H1 (cell line): ENCODE measurements around the gene KIF3B. TPM values are rescaled to one million over a fixed set of nuclear protein-coding genes. Genes with fewer than 3 reads are reported as not detected.

Experiments used
- CTCF ChIA-PET: fragments of 300-600 bp; sonication (Branson Sonifier 250); formaldehyde crosslinking; loops from one replicate; lab custom pipeline; 2021; ENCODE audit not compliant: partially characterized antibody; lab: Charles Lee
- POLR2A ChIA-PET: fragments of 300-600 bp; sonication (Branson Sonifier 250); formaldehyde crosslinking; loops from one replicate; lab custom pipeline; 2021; ENCODE audit warnings: inconsistent platforms; ENCODE audit not compliant: partially characterized antibody; lab: Charles Lee
- DNase-seq, 2 experiments: peaks; one replicate each; pipeline versions ENCODE4 v3.0.0 to v3.0.0-alpha.2; 2010 to 2022; ENCODE audit warnings: low spot score in 2 of 2, low read depth in 1 of 2, mixed read lengths in 1 of 2
- FAIRE-seq: peaks from 2 replicates; lab custom pipeline; 2011; peaks lifted over from hg19 to GRCh38; lab: Jason Lieb, UNC
- H2AFZ ChIP-seq: 2 replicates; pipeline ENCODE4 v1.8.1; 2012; ENCODE audit warnings: low read length, inconsistent platforms
- H2AK5ac ChIP-seq: 2 replicates; pipeline ENCODE4 v1.6.1; 2013; ENCODE audit warnings: low read depth, low read length
- H2BK120ac ChIP-seq: replicated peaks from 2 replicates; pipeline ENCODE3; 2013; ENCODE audit warnings: low read depth, low read length, inconsistent platforms
- H2BK12ac ChIP-seq: 2 replicates; pipeline ENCODE4 v1.6.1; 2013; ENCODE audit warnings: low read depth, low read length
- H2BK15ac ChIP-seq: 2 replicates; pipeline ENCODE4 v1.6.1; 2013; ENCODE audit warnings: low read length
- H2BK20ac ChIP-seq: 2 replicates; pipeline ENCODE4 v1.6.1; 2013; ENCODE audit warnings: low read length
- H2BK5ac ChIP-seq: 2 replicates; pipeline ENCODE4 v1.6.1; 2013; ENCODE audit warnings: low read depth, low read length
- H3K14ac ChIP-seq: 2 replicates; pipeline ENCODE4 v1.6.1; 2013; ENCODE audit warnings: inconsistent platforms; ENCODE audit not compliant: insufficient read length
- H3K18ac ChIP-seq: 2 replicates; pipeline ENCODE4 v1.6.1; 2013; ENCODE audit warnings: low read length; ENCODE audit errors: extremely low read depth
- H3K23ac ChIP-seq: 2 replicates; pipeline ENCODE4 v1.6.1; 2013; ENCODE audit warnings: inconsistent platforms; ENCODE audit not compliant: insufficient read length
- H3K23me2 ChIP-seq: 2 replicates; pipeline ENCODE4 v1.6.1; 2013; ENCODE audit warnings: low read depth, low read length
- H3K27ac ChIP-seq: 2 replicates; pipeline ENCODE4 v1.6.1; 2011; ENCODE audit warnings: low read depth, low read length, inconsistent platforms
- H3K27me3 ChIP-seq, 4 experiments: replicated peaks in 1 of 4; 1 replicate in 1 of 4; 2 replicates in 3 of 4; pipeline versions ENCODE4 v1.6.1 to v1.8.1; 2011 to 2013; ENCODE audit warnings: low read length in 3 of 4, mild to moderate bottlenecking in 3 of 4, inconsistent platforms in 2 of 4, mixed read lengths in 2 of 4, moderate library complexity in 1 of 4; ENCODE audit not compliant: control insufficient read depth in 3 of 4, insufficient read depth in 3 of 4; ENCODE audit errors: extremely low read depth in 1 of 4
- H3K36me3 ChIP-seq, 4 experiments: 2 replicates each; pipeline versions ENCODE4 v1.6.1 to v1.8.1; 2011 to 2013; ENCODE audit warnings: mild to moderate bottlenecking in 4 of 4, low read length in 3 of 4, moderate library complexity in 2 of 4, control low read depth in 1 of 4, inconsistent platforms in 1 of 4; ENCODE audit not compliant: insufficient read depth in 4 of 4, control insufficient read depth in 2 of 4
- H3K4ac ChIP-seq: replicated peaks from 2 replicates; pipeline ENCODE3; 2013; ENCODE audit warnings: low read length, low read depth, mixed read lengths, inconsistent platforms; ENCODE audit not compliant: insufficient read length
- H3K4me1 ChIP-seq, 4 experiments: replicated peaks in 1 of 4; 1 replicate in 1 of 4; 2 replicates in 3 of 4; pipeline versions ENCODE4 v1.6.1 to v1.8.1; 2011 to 2013; ENCODE audit warnings: low read length in 3 of 4, inconsistent platforms in 2 of 4, mixed read lengths in 1 of 4; ENCODE audit not compliant: insufficient read depth in 4 of 4, control insufficient read depth in 3 of 4
- H3K4me2 ChIP-seq, 2 experiments: 2 replicates each; pipeline versions ENCODE4 v1.6.1 to v1.8.1; 2011 to 2013; ENCODE audit warnings: low read depth in 2 of 2, low read length in 2 of 2, control low read depth in 1 of 2, inconsistent platforms in 1 of 2, mild to moderate bottlenecking in 1 of 2; ENCODE audit not compliant: insufficient read depth in 1 of 2
- H3K4me3 ChIP-seq, 4 experiments: fragments of 200-600, 300-600 bp in 1 of 4; sonication (generic), shearing (Covaris generic), sonication (Bioruptor Twin) in 1 of 4; 2 replicates each; pipeline versions ENCODE4 v1.5.1 to v1.8.1; 2011 to 2016; ENCODE audit warnings: low read length in 4 of 4, low read depth in 3 of 4, control low read depth in 2 of 4, inconsistent platforms in 2 of 4, mild to moderate bottlenecking in 2 of 4, mixed read lengths in 1 of 4, moderate library complexity in 1 of 4; ENCODE audit not compliant: insufficient read depth in 2 of 4; ENCODE audit errors: extremely low read depth in 1 of 4
- H3K56ac ChIP-seq: replicated peaks from 2 replicates; pipeline ENCODE3; 2013; ENCODE audit warnings: low read depth, mild to moderate bottlenecking, mixed read lengths, low read length, inconsistent platforms; ENCODE audit not compliant: insufficient read length
- H3K79me1 ChIP-seq: 2 replicates; pipeline ENCODE4 v1.6.1; 2013; ENCODE audit warnings: low read depth, low read length, control low read depth
- H3K79me2 ChIP-seq, 2 experiments: 2 replicates each; pipeline versions ENCODE4 v1.6.1 to v1.8.1; 2012 to 2013; ENCODE audit warnings: low read length in 2 of 2, mild to moderate bottlenecking in 2 of 2, inconsistent platforms in 1 of 2; ENCODE audit not compliant: insufficient read depth in 2 of 2, control insufficient read depth in 1 of 2
- H3K9ac ChIP-seq, 4 experiments: replicated peaks in 1 of 4; 1 replicate in 1 of 4; 2 replicates in 3 of 4; pipeline versions ENCODE4 v1.6.1 to v1.8.1; 2011 to 2013; ENCODE audit warnings: low read depth in 3 of 4, low read length in 3 of 4, control low read depth in 2 of 4, mild to moderate bottlenecking in 2 of 4, moderate library complexity in 2 of 4, inconsistent platforms in 1 of 4; ENCODE audit errors: extremely low read depth in 1 of 4
- H3K9me3 ChIP-seq, 2 experiments: 2 replicates each; pipeline versions ENCODE4 v1.6.1 to v1.8.1; 2012 to 2013; ENCODE audit warnings: mild to moderate bottlenecking in 2 of 2, moderate library complexity in 2 of 2, control low read depth in 1 of 2, inconsistent platforms in 1 of 2, low read depth in 1 of 2, low read length in 1 of 2, mixed read lengths in 1 of 2; ENCODE audit not compliant: insufficient read depth in 2 of 2
- H4K20me1 ChIP-seq, 2 experiments: replicated peaks in 1 of 2; 2 replicates each; pipeline versions ENCODE3 to v1.8.1; 2011 to 2013; ENCODE audit warnings: inconsistent platforms in 2 of 2, low read length in 2 of 2, mild to moderate bottlenecking in 1 of 2; ENCODE audit not compliant: insufficient read depth in 2 of 2, control insufficient read depth in 1 of 2
- H4K5ac ChIP-seq: 2 replicates; pipeline ENCODE4 v1.6.1; 2013; ENCODE audit warnings: low read length, low read depth, mixed read lengths, inconsistent platforms; ENCODE audit not compliant: insufficient read length
- H4K8ac ChIP-seq: 2 replicates; pipeline ENCODE4 v1.8.0; 2013; ENCODE audit warnings: mild to moderate bottlenecking, moderate library complexity, low read length, inconsistent platforms; ENCODE audit not compliant: insufficient read depth; ENCODE audit errors: extremely low read depth
- H4K91ac ChIP-seq: replicated peaks from 2 replicates; pipeline ENCODE3; 2013; ENCODE audit warnings: low read length, mixed read lengths, inconsistent platforms; ENCODE audit not compliant: insufficient read length
- KDM5A ChIP-seq: fragments of 200-600 bp; IDR thresholded peaks from 2 replicates; pipeline ENCODE4 v1.7.1; 2012; ENCODE audit warnings: mild to moderate bottlenecking, low read length, inconsistent platforms, mixed read lengths
- MAFK ChIP-seq: IDR thresholded peaks from 2 replicates; pipeline ENCODE4 v1.6.1; 2012; ENCODE audit warnings: low read depth, mild to moderate bottlenecking, improper control_type of control experiment, low read length
- SIN3A ChIP-seq, 2 experiments: IDR thresholded peaks in 1 of 2; conservative IDR thresholded peaks in 1 of 2; 2 replicates each; pipeline ENCODE4 v1.6.1; 2011 to 2012; ENCODE audit warnings: low read length in 2 of 2, improper control_type of control experiment in 1 of 2, low read depth in 1 of 2, mild to moderate bottlenecking in 1 of 2
- WGBS, 2 experiments: shearing (Covaris generic) in 1 of 2; methylation state at CpG; one replicate each; pipeline versions ENCODE4 v1.1.6 to v1.1.7; 2013 to 2015; ENCODE audit warnings: low lambda C conversion rate in 2 of 2, mixed read lengths in 2 of 2, inconsistent platforms in 1 of 2, low coverage in 1 of 2, missing lambda C conversion rate in 1 of 2; ENCODE audit not compliant: insufficient replicate concordance in 2 of 2, insufficient coverage in 1 of 2, insufficient read length in 1 of 2; ENCODE audit errors: extremely low coverage in 1 of 2, missing lambda C conversion rate in 1 of 2; 5-methylcytosine and 5-hydroxymethylcytosine counted together
- polyA plus RNA-seq, 7 experiments: library from polyadenylated mRNA; depleted of rRNA in 3 of 7; stranded (reverse) in 5 of 7; unstranded in 2 of 7; fragments of >200 nt in 5 of 7; fragments of 200-250 nt in 2 of 7; gene quantifications; 1 replicate in 5 of 7; 2 replicates in 1 of 7; 4 replicates in 1 of 7; pipeline versions ENCODE4 v1.2.1 to v1.2.3, GENCODE V29; 2011 to 2013; ENCODE audit warnings: missing spikeins in 2 of 7, mixed read lengths in 2 of 7
- total RNA-seq: library from RNA; stranded (reverse); fragmentation: NEBNext Ultra II Directional; extraction: Animal tissue kit (Norgen Biotek cat#: 25700); gene quantifications from 2 replicates; pipeline ENCODE4 v1.2.1, GENCODE V29; 2021
- TF ChIP-seq, protein P1 (sequence below), 3 experiments: IDR thresholded peaks; 1 replicate in 2 of 3; 2 replicates in 1 of 3; pipeline versions ENCODE4 v1.5.1 to v1.6.1; 2011; ENCODE audit warnings: low read length in 3 of 3, mild to moderate bottlenecking in 3 of 3, inconsistent platforms in 2 of 3, low read depth in 1 of 3, moderate library complexity in 1 of 3; ENCODE audit not compliant: insufficient read depth in 1 of 3; ENCODE audit errors: control extremely low read depth in 1 of 3

Gene KIF3B
- total and polyA plus RNA-seq, 2 of the 8 experiments (the other 6 are each of a cell fraction or from before 2014, with no cell fraction given), result 10.1 to 22.4 TPM

DNA sequence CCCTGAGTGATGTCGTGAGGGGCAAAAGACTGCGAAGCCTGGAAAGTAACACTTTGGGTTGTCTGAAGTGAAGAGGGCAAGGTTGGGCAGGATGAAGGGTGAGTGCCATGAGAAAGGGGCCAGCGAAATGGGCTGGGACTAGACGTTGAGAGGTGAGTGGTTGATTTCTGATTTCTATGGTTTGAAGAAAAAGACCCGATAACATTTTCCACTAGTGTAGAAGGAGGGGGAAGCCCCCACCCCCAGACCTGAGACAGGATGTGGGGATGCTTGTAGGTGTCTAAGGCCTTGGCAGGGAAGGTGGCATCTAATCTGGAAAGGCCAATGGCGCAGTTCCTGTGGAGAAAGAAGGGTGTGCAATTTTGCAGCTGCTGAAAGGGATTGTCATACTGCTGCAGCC lies 25.3 kb upstream of the KIF3B start:
- Histone ChIP-seq H4K91ac (no peak overlapping the region), H2BK120ac (no peak overlapping the region), H3K4me2 (no peak overlapping the region), H3K56ac (no peak overlapping the region), H2BK12ac (no peak overlapping the region), H3K14ac (no peak overlapping the region), H3K27ac (no peak overlapping the region), H2AFZ (no peak overlapping the region), H3K4me3 (no peak overlapping the region), H2BK5ac (no peak overlapping the region), H3K9me3 (peaks cover 0 to 3% of the 10 kb centered on the region in 2 experiments; a peak in 1 of 4 replicates), H3K9ac (no peak overlapping the region), H3K4ac (no peak overlapping the region), H2BK15ac (no peak overlapping the region), H4K8ac (no peak overlapping the region), H2AK5ac (no peak overlapping the region), H4K20me1 (no peaks in the 10 kb centered on the region), H3K4me1 (no peaks in the 10 kb centered on the region), H3K23ac (no peak overlapping the region), H3K79me1 (no peaks in the 10 kb centered on the region), H3K79me2 (no peaks in the 10 kb centered on the region), H2BK20ac (no peak overlapping the region), H3K27me3 (0 out of 7 replicates have a peak, but pooled peaks cover 0 to 2% (median 0%) of the 10 kb centered on the region in 4 experiments), H3K18ac (no peak overlapping the region), H3K36me3 (no peaks in the 10 kb centered on the region), H3K23me2 (no peaks in the 10 kb centered on the region), H4K5ac (no peak overlapping the region)
- FAIRE-seq (no peak), DNase-seq (no peak)
- ChIA-PET CTCF (no interaction called here), POLR2A (no interaction called here)
- TF ChIP-seq MAFK (no peak), KDM5A (no peak), SIN3A (conservative IDR thresholded peaks at IDR 0.05 in 1 of 2, IDR thresholded peaks at IDR 0.05 in 1 of 2; ENCODE audit: low read depth in 1 of 2, low read length in 2 of 2) (no peak)
- TF ChIP-seq, protein P1, sequence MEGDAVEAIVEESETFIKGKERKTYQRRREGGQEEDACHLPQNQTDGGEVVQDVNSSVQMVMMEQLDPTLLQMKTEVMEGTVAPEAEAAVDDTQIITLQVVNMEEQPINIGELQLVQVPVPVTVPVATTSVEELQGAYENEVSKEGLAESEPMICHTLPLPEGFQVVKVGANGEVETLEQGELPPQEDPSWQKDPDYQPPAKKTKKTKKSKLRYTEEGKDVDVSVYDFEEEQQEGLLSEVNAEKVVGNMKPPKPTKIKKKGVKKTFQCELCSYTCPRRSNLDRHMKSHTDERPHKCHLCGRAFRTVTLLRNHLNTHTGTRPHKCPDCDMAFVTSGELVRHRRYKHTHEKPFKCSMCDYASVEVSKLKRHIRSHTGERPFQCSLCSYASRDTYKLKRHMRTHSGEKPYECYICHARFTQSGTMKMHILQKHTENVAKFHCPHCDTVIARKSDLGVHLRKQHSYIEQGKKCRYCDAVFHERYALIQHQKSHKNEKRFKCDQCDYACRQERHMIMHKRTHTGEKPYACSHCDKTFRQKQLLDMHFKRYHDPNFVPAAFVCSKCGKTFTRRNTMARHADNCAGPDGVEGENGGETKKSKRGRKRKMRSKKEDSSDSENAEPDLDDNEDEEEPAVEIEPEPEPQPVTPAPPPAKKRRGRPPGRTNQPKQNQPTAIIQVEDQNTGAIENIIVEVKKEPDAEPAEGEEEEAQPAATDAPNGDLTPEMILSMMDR (IDR thresholded peaks at IDR 0.05; ENCODE audit: control extremely low read depth in 1 of 3, insufficient read depth in 1 of 3, low read depth in 1 of 3, low read length in 3 of 3), result no peak
- WGBS, 2 experiments, result 92% methylated on average over 6 of the region's 6 CpGs; no CpG with 5 or more reads in 1 of the 2 experiments
